Vagina (tissue), 2 donors: ENCODE results near the gene POLR2M. TPM values are rescaled to one million over a fixed set of nuclear protein-coding genes. Genes with fewer than 3 reads are reported as not detected.

Experiments used
- DNase-seq, 2 donors: peaks; one replicate each; pipeline ENCODE4 v3.0.0-alpha.2; 2017; ENCODE audit errors: extremely low spot score in 2 of 2
- H3K27ac ChIP-seq: fragments of 200-600 bp; sonication (generic); one replicate; pipeline ENCODE4 v1.5.1; 2019
- H3K27me3 ChIP-seq: fragments of 200-600 bp; sonication (generic); one replicate; pipeline ENCODE4 v1.5.1; 2019
- H3K36me3 ChIP-seq, 2 donors: fragments of 200-600 bp; sonication (generic); one replicate each; pipeline ENCODE4 v1.5.1; 2017 to 2019
- H3K4me1 ChIP-seq: fragments of 200-600 bp; sonication (generic); one replicate; pipeline ENCODE4 v1.5.1; 2019
- H3K4me3 ChIP-seq, 2 donors: fragments of 200-600 bp; sonication (generic); 1 replicate in 1 of 2; 2 replicates in 1 of 2; pipeline ENCODE4 v1.5.1; 2016 to 2019
- H3K9me3 ChIP-seq: fragments of 200-600 bp; sonication (generic); one replicate; pipeline ENCODE4 v1.5.1; 2019
- POLR2A ChIP-seq, 2 donors: fragments of 450-650 bp; IDR thresholded peaks; one replicate each; pipeline ENCODE4 v1.6.1; 2017; ENCODE audit warnings: antibody characterized with exemption in 2 of 2, mild to moderate bottlenecking in 2 of 2, moderate library complexity in 2 of 2
- POLR2AphosphoS5 ChIP-seq, 2 donors: sonication (generic); formaldehyde crosslinking; IDR thresholded peaks; one replicate each; pipeline ENCODE4 v1.9.0; 2017; ENCODE audit warnings: antibody characterized with exemption in 2 of 2, mild to moderate bottlenecking in 2 of 2, low read depth in 1 of 2; ENCODE audit not compliant: insufficient read depth in 1 of 2
- intact Hi-C: fragments of 100-400 bp; cut with DNase I; formaldehyde crosslinking; loops from one replicate; pipeline ENCODE4 v1.15.1; 2023
- total RNA-seq: library from RNA; depleted of rRNA; stranded (reverse); fragments of >200 nt; gene quantifications from one replicate; pipeline ENCODE4 v1.2.3, GENCODE V29; 2016
- TF ChIP-seq, protein P1 (sequence below), 3 experiments: fragments of 450-650 bp in 2 of 3; fragments of 200-600 bp in 1 of 3; sonication (generic) in 1 of 3; IDR thresholded peaks; one replicate each; pipeline ENCODE4 v1.5.1; 2017 to 2019; ENCODE audit warnings: antibody characterized with exemption in 3 of 3, mild to moderate bottlenecking in 2 of 3, moderate library complexity in 2 of 3

The POLR2M gene
- total RNA-seq, 1 donor from 2014 or later = 204 TPM

DNA sequence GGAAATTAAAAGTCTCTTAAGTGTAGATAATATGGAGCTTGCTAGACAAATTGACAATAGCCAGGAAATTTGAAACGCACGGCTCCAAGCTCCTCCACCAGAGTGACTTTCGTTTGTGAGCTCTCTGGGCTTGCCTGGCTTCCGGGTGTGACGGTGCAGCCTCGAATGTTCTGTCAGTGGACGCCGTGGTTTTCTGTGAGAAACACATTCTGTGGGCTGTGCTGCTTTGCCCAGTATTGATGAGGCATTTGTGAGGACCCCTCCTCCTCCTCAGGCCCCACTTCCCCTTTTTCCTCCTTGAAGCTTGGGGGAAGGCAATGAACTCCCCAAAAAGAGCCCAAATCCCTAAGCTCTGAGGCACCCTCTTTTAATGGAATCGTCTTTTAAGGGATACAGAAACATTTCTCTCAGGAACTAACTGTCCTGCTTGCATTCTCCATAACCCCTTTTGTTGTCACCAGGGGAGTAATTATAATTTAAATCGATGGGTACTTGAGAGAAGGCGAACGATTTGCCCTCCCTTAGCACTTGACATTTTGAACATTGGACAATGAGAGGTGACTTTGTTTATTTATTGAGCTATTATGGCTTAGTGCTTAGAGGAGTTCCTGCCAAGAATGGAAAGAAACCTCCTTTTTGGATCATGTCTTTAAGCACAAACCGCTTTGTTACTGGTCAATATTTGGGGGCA lies 40.8 kb downstream of the POLR2M start:
- Histone ChIP-seq H3K4me1 (no peaks in the 10 kb centered on the region), H3K27me3 (no peaks in the 10 kb centered on the region), H3K9me3 (no peaks in the 10 kb centered on the region), H3K36me3 (no peaks in the 10 kb centered on the region), H3K4me3 (no peak overlapping the region), H3K27ac (peak overlapping the region; percentile 21)
- intact Hi-C loops = loop anchor here (10.0 kb wide), 1 partner anchor 107 kb away; no protein-coding TSS in a partner anchor
- TF ChIP-seq, protein P1, sequence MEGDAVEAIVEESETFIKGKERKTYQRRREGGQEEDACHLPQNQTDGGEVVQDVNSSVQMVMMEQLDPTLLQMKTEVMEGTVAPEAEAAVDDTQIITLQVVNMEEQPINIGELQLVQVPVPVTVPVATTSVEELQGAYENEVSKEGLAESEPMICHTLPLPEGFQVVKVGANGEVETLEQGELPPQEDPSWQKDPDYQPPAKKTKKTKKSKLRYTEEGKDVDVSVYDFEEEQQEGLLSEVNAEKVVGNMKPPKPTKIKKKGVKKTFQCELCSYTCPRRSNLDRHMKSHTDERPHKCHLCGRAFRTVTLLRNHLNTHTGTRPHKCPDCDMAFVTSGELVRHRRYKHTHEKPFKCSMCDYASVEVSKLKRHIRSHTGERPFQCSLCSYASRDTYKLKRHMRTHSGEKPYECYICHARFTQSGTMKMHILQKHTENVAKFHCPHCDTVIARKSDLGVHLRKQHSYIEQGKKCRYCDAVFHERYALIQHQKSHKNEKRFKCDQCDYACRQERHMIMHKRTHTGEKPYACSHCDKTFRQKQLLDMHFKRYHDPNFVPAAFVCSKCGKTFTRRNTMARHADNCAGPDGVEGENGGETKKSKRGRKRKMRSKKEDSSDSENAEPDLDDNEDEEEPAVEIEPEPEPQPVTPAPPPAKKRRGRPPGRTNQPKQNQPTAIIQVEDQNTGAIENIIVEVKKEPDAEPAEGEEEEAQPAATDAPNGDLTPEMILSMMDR (IDR thresholded peaks at IDR 0.05) = no peak
- no peak for TF ChIP-seq POLR2A (IDR thresholded peaks at IDR 0.05)
- no peak for TF ChIP-seq POLR2AphosphoS5 (IDR thresholded peaks at IDR 0.05; ENCODE audit: insufficient read depth in 1 of 2, low read depth in 1 of 2)
- DNase-seq = no peak

DNA sequence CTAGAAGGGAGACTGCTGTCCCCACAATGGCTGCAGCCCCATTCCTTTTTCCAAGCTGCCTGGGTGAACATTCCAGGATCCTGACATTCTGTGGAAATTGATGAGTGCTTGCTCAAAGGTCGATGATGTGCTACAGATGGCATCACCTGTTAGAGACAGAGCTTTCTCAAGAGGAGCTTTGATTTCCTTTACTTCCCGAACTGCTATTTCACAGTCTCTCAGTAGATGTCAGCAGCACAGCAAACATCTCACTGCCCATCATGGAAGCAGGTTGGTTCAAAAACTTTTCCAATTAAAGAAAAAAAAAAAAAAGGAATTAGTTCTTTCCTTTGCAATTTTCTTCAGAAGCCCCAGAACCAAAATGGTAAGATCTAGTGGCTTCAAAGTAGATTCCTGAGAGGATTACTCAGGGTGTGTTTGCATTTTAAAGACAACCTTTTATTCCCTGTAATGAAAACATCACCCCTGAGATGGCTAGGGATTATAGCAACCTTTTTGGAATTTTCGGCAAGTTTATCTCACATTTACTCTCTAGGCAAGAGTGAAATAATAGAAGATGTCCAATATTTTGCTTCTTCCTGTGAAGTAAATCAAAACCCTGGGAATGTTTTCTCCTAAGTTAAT lies 44.8 kb downstream of the POLR2M start:
- H3K27ac ChIP-seq = no peak overlapping the region
- no peak for DNase-seq

DNA sequence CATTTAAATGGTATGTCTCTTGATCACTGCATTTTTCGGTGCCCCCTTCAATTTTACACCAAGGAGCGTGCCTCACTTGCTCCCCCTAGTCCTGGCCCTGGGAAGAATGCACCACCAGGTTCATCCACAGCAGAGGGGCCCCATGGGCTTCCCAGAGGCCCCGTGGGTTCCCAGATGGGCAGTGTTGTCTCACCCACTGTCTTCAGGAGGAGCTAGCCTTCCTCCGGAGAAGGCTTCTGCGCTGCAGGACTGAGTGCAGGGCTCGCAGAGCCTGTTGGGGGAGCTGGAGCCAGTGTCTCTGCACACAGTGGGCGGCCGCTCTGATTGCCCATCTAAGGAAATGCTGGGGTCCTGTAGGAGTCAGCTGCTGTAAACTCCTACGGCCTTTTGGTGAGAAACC lies 45.9 kb downstream of the POLR2M start:
- peak overlapping the region; percentile 12 for H3K27ac ChIP-seq
- TF ChIP-seq POLR2AphosphoS5 (IDR thresholded peaks at IDR 0.05; ENCODE audit: insufficient read depth in 1 of 2, low read depth in 1 of 2) = no peak
- TF ChIP-seq, protein P1 (IDR thresholded peaks at IDR 0.05) = no peak
- no peak for DNase-seq
- intact Hi-C loops = no loop called here
- no peaks in the 10 kb centered on the region for H3K4me1 ChIP-seq
- H3K4me3 ChIP-seq = peak overlapping the region in 1 of 2 donors; percentile 2
- H3K36me3 ChIP-seq = no peaks in the 10 kb centered on the region
- no peaks in the 10 kb centered on the region for H3K9me3 ChIP-seq
- no peaks in the 10 kb centered on the region for H3K27me3 ChIP-seq

More for the DNA sequence above, 44.8 kb downstream of the POLR2M start:
- H3K4me3 ChIP-seq = no peak overlapping the region
- no peaks in the 10 kb centered on the region for H3K4me1 ChIP-seq
- no peaks in the 10 kb centered on the region for H3K27me3 ChIP-seq
- TF ChIP-seq POLR2AphosphoS5 (IDR thresholded peaks at IDR 0.05; ENCODE audit: insufficient read depth in 1 of 2, low read depth in 1 of 2) (no peak), POLR2A (IDR thresholded peaks at IDR 0.05) (no peak)
- TF ChIP-seq, protein P1 (IDR thresholded peaks at IDR 0.05) = peak in 2 of 3 experiments; percentile 8 to 27
- intact Hi-C loops = no loop called here
- H3K36me3 ChIP-seq = no peaks in the 10 kb centered on the region
- H3K9me3 ChIP-seq = no peaks in the 10 kb centered on the region

DNA sequence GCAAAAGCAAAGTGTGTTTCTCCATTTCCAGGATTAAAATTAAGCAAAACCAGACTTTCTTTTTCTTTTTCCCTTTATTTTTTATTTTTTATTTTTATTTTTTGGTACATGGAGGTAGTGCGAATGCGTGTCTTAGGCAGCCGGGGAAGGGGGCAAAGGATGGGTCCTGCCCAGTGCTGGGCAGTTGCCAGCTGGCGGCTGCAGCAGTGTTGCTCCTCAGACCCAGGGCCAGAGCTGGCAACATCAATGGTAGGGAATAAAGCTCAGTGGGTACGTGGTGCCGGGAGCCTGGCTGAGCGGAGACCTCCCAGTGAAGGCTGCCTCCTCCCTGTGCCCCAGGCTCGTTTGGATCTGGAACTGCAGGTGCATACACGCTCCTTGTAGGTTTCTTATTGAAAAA lies 46.3 kb downstream of the POLR2M start:
- intact Hi-C loops = no loop called here
- Histone ChIP-seq H3K9me3 (no peaks in the 10 kb centered on the region), H3K4me3 (peak overlapping the region in 1 of 2 donors; percentile 2)

More for the DNA sequence above, 46.3 kb downstream of the POLR2M start:
- Histone ChIP-seq H3K36me3 (no peaks in the 10 kb centered on the region), H3K27me3 (no peaks in the 10 kb centered on the region), H3K4me1 (no peaks in the 10 kb centered on the region), H3K27ac (peak overlapping the region; percentile 12)
- no peak for TF ChIP-seq POLR2A (IDR thresholded peaks at IDR 0.05)
- TF ChIP-seq, protein P1 (IDR thresholded peaks at IDR 0.05) = no peak
- TF ChIP-seq POLR2AphosphoS5 (IDR thresholded peaks at IDR 0.05; ENCODE audit: insufficient read depth in 1 of 2, low read depth in 1 of 2) = no peak
- DNase-seq = no peak
